Endothelial cell of umbilical vein (primary cell): ENCODE data around the gene ODAD4. TPM values are rescaled to one million over a fixed set of nuclear protein-coding genes. Genes with fewer than 3 reads are reported as not detected.

Experiments
- BruUV-seq: library from RNA; stranded (reverse); fragments of 400-500 nt; replicated peaks from 2 replicates; lab custom pipeline; 2021; lab: Mats Ljungman, UMichigan
- CTCF ChIA-PET: fragments of 300-600, 350-600 bp; sonication (Branson Sonifier 250); formaldehyde crosslinking; loops from one replicate; lab custom pipeline; 2021; ENCODE audit warnings: antibody characterized with exemption, inconsistent platforms; lab: Charles Lee
- POLR2A ChIA-PET: fragments of 300-600, 350-600 bp; sonication (Branson Sonifier 250); formaldehyde crosslinking; loops from one replicate; lab custom pipeline; 2021; ENCODE audit warnings: antibody characterized with exemption, inconsistent platforms; lab: Charles Lee
- DNase-seq: peaks from one replicate; pipeline ENCODE4 v3.0.0-alpha.2; 2011; ENCODE audit warnings: low read depth, low spot score
- FAIRE-seq: peaks from 2 replicates; lab custom pipeline; 2011; peaks lifted over from hg19 to GRCh38; lab: Jason Lieb, UNC
- H2AFZ ChIP-seq: 2 replicates; pipeline ENCODE4 v1.6.0; 2012; ENCODE audit warnings: low read depth, low read length, control low read depth, inconsistent platforms
- H3K27ac ChIP-seq: 2 replicates; pipeline ENCODE4 v1.5.1; 2011; ENCODE audit warnings: low read depth, mild to moderate bottlenecking, control low read depth, low read length, moderate library complexity; ENCODE audit not compliant: insufficient read depth
- H3K27me3 ChIP-seq, 2 experiments: 2 replicates each; pipeline versions ENCODE4 v1.6.0 to v1.6.1; 2011; ENCODE audit warnings: low read length in 2 of 2, mixed read lengths in 1 of 2; ENCODE audit not compliant: control insufficient read depth in 2 of 2, insufficient read depth in 2 of 2
- H3K36me3 ChIP-seq, 2 experiments: 2 replicates in 1 of 2; 3 replicates in 1 of 2; pipeline ENCODE4 v1.5.1; 2011; ENCODE audit warnings: low read length in 2 of 2, mild to moderate bottlenecking in 1 of 2, moderate library complexity in 1 of 2; ENCODE audit not compliant: control insufficient read depth in 2 of 2, insufficient read depth in 2 of 2; ENCODE audit errors: extremely low read depth in 1 of 2
- H3K4me1 ChIP-seq: 3 replicates; pipeline ENCODE4 v1.5.1; 2011; ENCODE audit warnings: mild to moderate bottlenecking, low read length; ENCODE audit not compliant: control insufficient read depth, insufficient read depth; ENCODE audit errors: extremely low read depth
- H3K4me2 ChIP-seq: 2 replicates; pipeline ENCODE4 v1.6.1; 2011; ENCODE audit warnings: low read length, control low read depth, mixed read lengths; ENCODE audit not compliant: insufficient read depth
- H3K4me3 ChIP-seq, 3 experiments: fragments of 200-600 bp in 1 of 3; sonication (generic), shearing (Covaris generic) in 1 of 3; replicated peaks in 1 of 3; 2 replicates each; pipeline ENCODE4 v1.5.1; 2011 to 2016; ENCODE audit warnings: control low read depth in 3 of 3, low read length in 3 of 3, mild to moderate bottlenecking in 2 of 3, inconsistent platforms in 1 of 3, low read depth in 1 of 3, moderate library complexity in 1 of 3; ENCODE audit not compliant: insufficient read depth in 1 of 3
- H3K79me2 ChIP-seq: 2 replicates; pipeline ENCODE4 v1.6.0; 2012; ENCODE audit warnings: low read length, inconsistent platforms; ENCODE audit not compliant: control insufficient read depth, insufficient read depth
- H3K9ac ChIP-seq: replicated peaks from 2 replicates; pipeline ENCODE3; 2011; ENCODE audit warnings: low read length, control low read depth; ENCODE audit not compliant: insufficient read depth; ENCODE audit errors: extremely low read depth
- H3K9me1 ChIP-seq: replicated peaks from 3 replicates; pipeline ENCODE4 v1.6.0; 2011; ENCODE audit warnings: mild to moderate bottlenecking, low read length; ENCODE audit not compliant: control insufficient read depth, insufficient read depth; ENCODE audit errors: extremely low read depth
- H3K9me3 ChIP-seq: replicated peaks from 2 replicates; pipeline ENCODE4 v1.5.1; 2012; ENCODE audit warnings: low read length, inconsistent platforms; ENCODE audit not compliant: control insufficient read depth, insufficient read depth
- H4K20me1 ChIP-seq: replicated peaks from 2 replicates; pipeline ENCODE3; 2011; ENCODE audit warnings: mild to moderate bottlenecking, low read length; ENCODE audit not compliant: control insufficient read depth, insufficient read depth; ENCODE audit errors: extremely low read depth
- CTCF ChIP-seq, 2 donors: IDR thresholded peaks; 1 replicate in 1 of 2; 2 replicates in 1 of 2; pipeline ENCODE4 v1.5.1; 2011; ENCODE audit warnings: low read length in 2 of 2, mild to moderate bottlenecking in 2 of 2, moderate library complexity in 2 of 2, control low read depth in 1 of 2, inconsistent platforms in 1 of 2, low read depth in 1 of 2; ENCODE audit not compliant: insufficient read depth in 1 of 2; ENCODE audit errors: extremely low read depth in 1 of 2
- EZH2 ChIP-seq: IDR thresholded peaks from 2 replicates; pipeline ENCODE4 v1.6.1; 2012; ENCODE audit warnings: borderline replicate concordance, low read depth, mild to moderate bottlenecking, moderate library complexity, low read length, inconsistent platforms; ENCODE audit not compliant: severe bottlenecking
- FOS ChIP-seq: IDR thresholded peaks from 2 replicates; pipeline ENCODE4 v1.6.1; 2011; ENCODE audit warnings: mild to moderate bottlenecking, low read length, moderate library complexity, borderline replicate concordance; ENCODE audit not compliant: insufficient read depth
- GATA2 ChIP-seq: IDR thresholded peaks from 2 replicates; pipeline ENCODE4 v1.7.0; 2011; ENCODE audit warnings: low read depth, mild to moderate bottlenecking, moderate library complexity, mixed read lengths, low read length; ENCODE audit not compliant: insufficient read length, insufficient read depth
- JUN ChIP-seq: IDR thresholded peaks from 2 replicates; pipeline ENCODE4 v1.6.1; 2011; ENCODE audit warnings: borderline replicate concordance, low read depth; ENCODE audit not compliant: insufficient read length, insufficient read depth
- MYC ChIP-seq: IDR thresholded peaks from one replicate; pipeline ENCODE4 v1.6.1; 2011; ENCODE audit warnings: mild to moderate bottlenecking, low read depth, low read length
- POLR2A ChIP-seq: IDR thresholded peaks from 2 replicates; pipeline ENCODE4 v1.6.1; 2012; ENCODE audit warnings: low read depth, mild to moderate bottlenecking, control low read depth, low read length
- POLR2AphosphoS5 ChIP-seq: IDR thresholded peaks from 2 replicates; pipeline ENCODE4 v1.6.1; 2012; ENCODE audit warnings: low read depth, mild to moderate bottlenecking, control low read depth, low read length, moderate library complexity; ENCODE audit not compliant: insufficient read depth
- dilution Hi-C: fragments of 300-500 bp; cut with MboI; formaldehyde crosslinking; loops from one replicate; pipeline ENCODE4 v1.15.0; 2019; ENCODE audit warnings: low sequenced_read_pairs; ENCODE audit not compliant: extremely low pct_ligation_motif_present
- intact Hi-C: fragments of 100-400 bp; cut with micrococcal nuclease; formaldehyde crosslinking; loops from one replicate; pipeline ENCODE4 v1.10.0; 2022
- polyA plus RNA-seq, 4 experiments: library from polyadenylated mRNA; depleted of rRNA in 3 of 4; stranded (reverse) in 3 of 4; unstranded in 1 of 4; fragments of >200 nt; gene quantifications; 2 replicates each; pipeline versions ENCODE4 v1.2.1 to v1.2.3, GENCODE V29; 2011 to 2012; ENCODE audit warnings: missing spikeins in 1 of 4
- total RNA-seq: library from RNA; stranded (reverse); gene quantifications from 2 replicates; pipeline ENCODE4 v1.2.3, GENCODE V29; 2021
- TF ChIP-seq, protein P1 (sequence below): IDR thresholded peaks from 2 replicates; pipeline ENCODE4 v1.6.1; 2011; ENCODE audit not compliant: insufficient read depth, insufficient read length

The ODAD4 gene
- total and polyA plus RNA-seq, 2 donors (not counting 3 experiments of a cell fraction or from before 2014, with no cell fraction given), result 0.19 to 1.0 TPM

DNA sequence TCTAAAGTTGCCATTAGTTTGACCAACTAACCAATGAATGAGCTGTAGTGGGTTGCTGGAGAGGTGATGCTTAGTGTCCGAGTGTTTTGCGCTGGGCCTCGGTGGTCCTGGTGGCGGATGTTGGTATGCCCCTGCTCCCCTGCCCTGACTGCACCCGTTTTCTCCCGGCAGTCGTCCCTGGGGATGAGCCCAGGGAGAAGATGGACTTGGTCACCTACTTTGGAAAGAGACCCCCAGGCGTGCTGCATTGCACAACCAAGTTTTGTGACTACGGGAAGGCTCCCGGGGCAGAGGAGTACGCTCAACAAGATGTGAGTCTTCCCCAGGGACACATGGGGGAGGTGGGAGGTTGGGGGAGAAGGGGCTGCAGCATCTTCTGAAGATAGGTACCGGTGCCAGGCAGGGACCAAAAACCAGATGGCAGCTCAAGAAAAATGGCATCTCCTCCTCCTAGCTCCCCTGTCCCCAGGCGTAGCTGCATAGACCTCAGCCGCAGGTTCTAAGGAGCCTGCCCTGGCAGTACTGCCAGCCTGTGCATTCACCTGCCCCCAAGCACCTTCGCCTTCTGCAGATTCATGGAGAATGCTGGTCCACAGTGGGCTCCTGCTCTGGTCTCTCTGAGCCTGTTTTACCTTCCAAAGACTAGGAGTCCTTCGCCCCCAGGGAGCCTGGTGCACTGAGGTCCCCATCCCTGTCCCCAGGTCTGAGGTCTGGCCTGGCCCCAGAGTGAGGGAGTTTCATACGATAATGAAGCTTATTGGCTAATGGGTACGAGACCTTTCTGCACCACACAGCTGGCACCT is 41.5 kb downstream of the ODAD4 start:
- CTCF ChIA-PET, result interaction anchor here (1.5 kb wide), 1 partner anchor 8 kb away, joined by 3 read pairs; no protein-coding TSS in a partner anchor
- Histone ChIP-seq H3K9me1 (no peaks in the 10 kb centered on the region), H3K79me2 (peaks cover 21% of the 10 kb centered on the region), H3K9me3 (no peaks in the 10 kb centered on the region), H3K36me3 (peaks cover 11 to 54% of the 10 kb centered on the region in 2 experiments), H4K20me1 (no peaks in the 10 kb centered on the region), H3K27ac (no peak overlapping the region), H3K9ac (no peak overlapping the region), H2AFZ (no peak overlapping the region), H3K4me2 (no peak overlapping the region), H3K4me3 (no peak overlapping the region), H3K4me1 (peaks cover 5% of the 10 kb centered on the region), H3K27me3 (no peaks in the 10 kb centered on the region)
- no peak for DNase-seq
- dilution Hi-C loops (loop anchor here (25.0 kb wide), 1 partner anchor 140 kb away; the partner anchor contains the start of genes DHX58, HSPB9 and KAT2A), intact Hi-C loops (no loop called here)
- no peak for TF ChIP-seq CTCF (IDR thresholded peaks at IDR 0.05; ENCODE audit: extremely low read depth in 1 of 2, insufficient read depth in 1 of 2, low read depth in 1 of 2, low read length in 2 of 2)
- TF ChIP-seq JUN, result no peak
- TF ChIP-seq GATA2, result no peak
- no peak for TF ChIP-seq POLR2AphosphoS5
- no peak for TF ChIP-seq FOS
- no peak for TF ChIP-seq MYC
- no peak for TF ChIP-seq POLR2A
- TF ChIP-seq EZH2, result no peak
- TF ChIP-seq, protein P1, sequence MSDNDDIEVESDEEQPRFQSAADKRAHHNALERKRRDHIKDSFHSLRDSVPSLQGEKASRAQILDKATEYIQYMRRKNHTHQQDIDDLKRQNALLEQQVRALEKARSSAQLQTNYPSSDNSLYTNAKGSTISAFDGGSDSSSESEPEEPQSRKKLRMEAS, result no peak
- no peak for FAIRE-seq
- POLR2A ChIA-PET, result no interaction called here
- BruUV-seq, result no TSS peak
